ENCODE results near the gene ELMO1.

ELMO1 gene

DNA sequence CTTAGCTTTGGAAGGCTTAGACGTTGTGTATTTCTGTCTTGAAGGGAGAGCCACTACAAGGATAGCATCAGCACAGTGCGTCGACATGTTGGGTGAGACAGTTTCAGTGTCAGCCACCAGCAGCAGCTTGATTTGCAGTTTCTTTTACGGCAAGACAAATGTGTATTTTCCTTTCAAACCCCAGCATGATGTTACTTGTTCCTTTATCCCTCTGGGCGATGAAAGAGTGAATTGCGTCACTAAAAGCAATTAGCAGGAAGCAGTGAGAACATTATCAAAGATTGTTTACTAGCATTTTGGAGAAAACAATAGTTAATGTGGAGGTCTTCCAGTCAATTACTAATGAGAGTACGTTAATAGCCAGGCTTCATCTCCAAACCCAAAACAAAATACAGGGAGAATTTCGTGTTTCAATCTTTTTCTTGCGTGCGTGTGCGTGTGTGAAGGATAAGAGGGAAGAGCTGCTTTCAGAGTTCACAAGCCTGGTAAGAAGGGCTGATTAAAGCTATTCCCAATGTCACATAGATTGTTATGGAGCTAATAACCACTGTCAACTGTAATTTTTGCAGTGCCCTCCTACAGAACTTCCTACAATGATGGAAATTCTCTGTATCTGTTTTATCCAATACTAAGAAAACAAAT is 567.3 kb downstream of the ELMO1 start:
- no peak for DNase-seq (ENCODE audit: low read depth in 3 of 3)

DNA sequence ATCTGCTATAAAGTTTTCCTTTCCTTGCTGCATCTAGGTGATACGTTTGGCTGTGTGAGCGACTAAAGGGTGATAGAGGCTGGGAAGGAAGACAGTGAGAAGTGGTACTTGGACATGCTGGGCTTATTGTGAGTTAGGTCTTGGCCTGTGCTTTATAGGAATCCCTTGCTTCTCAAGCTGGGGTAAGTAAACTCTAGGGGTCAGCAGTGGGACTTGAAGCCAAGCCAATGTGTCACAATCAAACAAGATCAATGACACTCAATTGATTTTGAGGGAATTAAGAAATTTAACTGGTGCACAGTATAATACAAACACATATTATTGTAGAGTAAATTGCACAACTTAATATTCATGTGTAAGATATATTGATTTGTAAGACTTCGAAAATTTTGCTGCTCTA is 568.6 kb downstream of the ELMO1 start:
- DNase-seq (ENCODE audit: low read depth in 3 of 3) = no peak

- DNase-seq (ENCODE audit: low read depth in 3 of 3) = no peak
These were observed 569.6 kb downstream of the ELMO1 start for GRCh38 chr7:36879021-36879420.

GRCh38 chr7:36878288-36878687 is 570.4 kb downstream of the ELMO1 start:
- no peak for DNase-seq (ENCODE audit: low read depth in 3 of 3)

DNA sequence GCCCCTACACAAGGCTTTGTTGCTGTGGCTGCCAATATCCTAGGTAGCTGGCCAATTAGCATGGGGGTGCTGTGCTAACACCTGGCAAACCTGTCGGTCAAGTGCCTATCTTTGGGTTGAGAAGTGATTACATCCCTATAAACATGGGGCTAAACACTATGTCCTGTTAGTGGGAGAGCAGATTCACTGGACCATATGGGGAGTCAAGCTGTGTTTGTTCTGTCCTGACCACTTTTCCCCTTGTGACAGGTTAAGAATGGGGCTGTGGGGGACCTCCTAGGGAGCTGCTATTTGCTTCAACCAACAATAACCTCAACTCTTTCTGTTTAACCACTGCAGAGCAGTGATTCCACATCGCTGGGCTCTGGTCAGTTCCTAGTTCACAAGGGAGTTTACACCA is 572.9 kb downstream of the ELMO1 start:
- DNase-seq (ENCODE audit: low read depth in 3 of 3) = no peak

- DNase-seq (ENCODE audit: low read depth in 3 of 3) = no peak
These were observed 574.6 kb downstream of the ELMO1 start for GRCh38 chr7:36874041-36874440.

DNA sequence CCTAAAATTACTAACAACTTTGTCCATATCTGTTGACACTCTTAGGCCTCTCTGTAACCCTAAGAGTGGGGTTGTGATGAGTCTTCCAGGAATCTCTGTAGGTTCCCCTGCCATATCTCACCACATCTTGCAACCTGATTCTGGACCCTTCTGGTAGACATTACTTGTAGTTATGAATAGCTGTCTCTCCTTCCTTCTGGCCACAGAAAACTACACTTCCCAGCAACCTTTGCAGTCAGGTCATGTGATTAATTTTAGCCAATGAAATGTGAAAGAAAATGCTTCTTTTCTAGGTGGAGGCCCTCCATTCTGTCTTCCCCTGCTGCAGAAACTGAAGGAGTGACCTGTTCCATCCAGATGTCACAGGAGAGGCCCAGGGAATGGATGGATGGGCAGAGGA is 576.8 kb downstream of the ELMO1 start:
- DNase-seq (ENCODE audit: low read depth in 3 of 3) = no peak

- no peak for DNase-seq (ENCODE audit: low read depth in 3 of 3)
These were observed 577.3 kb downstream of the ELMO1 start for GRCh38 chr7:36871355-36871738.

DNA sequence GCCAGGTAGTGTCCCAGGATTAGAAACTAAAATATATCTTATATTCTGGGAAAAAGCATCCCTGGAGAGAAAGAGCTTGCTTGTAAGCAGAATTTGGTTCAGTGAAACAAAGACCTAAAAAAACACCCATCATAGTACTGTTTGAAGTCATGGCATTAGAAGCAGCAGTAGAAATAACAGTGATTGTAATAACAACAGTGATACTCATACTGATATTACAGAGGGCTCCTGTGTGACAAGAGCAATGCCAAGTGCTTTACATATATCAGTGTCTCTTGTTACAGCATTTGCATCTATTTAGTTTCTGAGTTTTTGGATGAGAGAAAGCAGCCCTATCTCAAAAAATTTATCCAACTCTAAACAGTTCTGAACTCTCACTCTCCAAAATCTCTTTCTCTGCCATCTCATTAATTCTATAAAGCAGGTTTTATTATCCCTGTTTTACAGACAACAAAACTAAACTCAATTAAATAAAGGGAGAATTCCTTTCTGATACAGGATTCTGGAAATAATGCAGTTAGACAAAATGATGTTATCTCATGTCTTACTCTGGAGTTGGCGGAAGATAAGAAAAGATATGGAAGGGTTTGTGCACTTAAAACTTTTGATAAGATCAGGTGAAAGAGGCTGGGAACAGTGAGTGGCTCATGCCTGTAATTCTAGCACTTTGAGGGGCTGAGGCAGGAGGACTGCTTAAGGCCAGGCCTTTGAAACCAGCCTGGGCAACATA is 577.9 kb downstream of the ELMO1 start:
- no peak for DNase-seq (ENCODE audit: low read depth in 3 of 3)

GRCh38 chr7:36868727-36869411 is 579.8 kb downstream of the ELMO1 start:
- no peak for DNase-seq (ENCODE audit: low read depth in 3 of 3)

DNA sequence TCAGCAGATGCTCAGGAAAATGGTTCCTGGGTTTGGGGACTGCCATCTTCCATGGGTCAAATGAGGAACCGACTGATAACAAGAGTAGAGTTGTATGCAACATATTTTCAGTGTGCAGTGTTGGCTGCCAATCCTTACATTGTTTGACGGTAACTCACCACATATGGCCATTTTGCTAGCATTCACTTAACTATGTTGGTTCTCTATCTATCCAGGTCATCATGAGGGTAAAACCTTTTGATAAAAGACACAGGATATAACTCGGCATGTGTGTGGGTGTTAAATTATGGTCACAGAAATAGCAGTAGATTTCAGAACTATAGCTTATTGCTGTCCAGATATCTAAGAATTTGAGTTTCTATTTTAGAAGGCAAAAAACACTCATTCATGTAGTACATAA is 583.6 kb downstream of the ELMO1 start:
- no peak for DNase-seq (ENCODE audit: low read depth in 3 of 3)

DNA sequence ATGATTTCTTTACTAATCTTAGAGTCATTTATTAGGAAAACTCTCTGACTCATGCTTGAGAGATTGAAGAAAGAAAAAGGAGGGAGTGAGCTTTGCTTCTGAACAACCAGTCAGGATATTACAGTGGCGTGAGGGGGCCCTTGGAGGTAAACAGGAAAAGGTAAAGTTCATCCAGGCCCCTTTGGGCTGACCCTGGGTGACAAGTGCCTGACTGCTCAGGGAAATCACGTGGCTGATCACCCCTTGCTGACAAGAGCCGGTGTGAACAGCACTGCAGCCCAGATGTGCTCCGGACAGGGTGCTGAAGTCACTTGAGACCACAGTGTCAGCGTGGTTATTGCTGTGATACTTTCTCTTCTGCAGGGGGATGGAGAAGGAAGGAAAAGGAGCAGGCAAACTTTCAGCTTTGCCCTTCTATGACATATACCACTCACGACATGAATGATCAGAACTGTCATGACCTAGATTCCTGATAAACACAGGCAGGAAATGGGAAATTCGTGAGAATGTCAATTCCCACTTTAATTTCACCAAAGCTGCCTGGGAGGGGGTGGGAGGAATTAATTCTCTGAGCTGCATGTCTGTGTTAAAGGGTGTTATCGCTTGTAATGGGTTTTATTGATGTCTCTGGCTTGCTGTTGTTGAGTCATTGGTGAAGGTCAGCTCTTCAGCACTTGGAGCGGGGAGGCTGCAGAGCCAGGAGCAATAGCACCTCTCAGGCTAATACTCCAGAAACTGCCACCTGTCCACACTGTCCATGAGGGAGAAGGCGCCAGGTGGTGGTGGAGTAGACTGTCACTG is 584.6 kb downstream of the ELMO1 start:
- no peak for DNase-seq (ENCODE audit: low read depth in 3 of 3)

DNA sequence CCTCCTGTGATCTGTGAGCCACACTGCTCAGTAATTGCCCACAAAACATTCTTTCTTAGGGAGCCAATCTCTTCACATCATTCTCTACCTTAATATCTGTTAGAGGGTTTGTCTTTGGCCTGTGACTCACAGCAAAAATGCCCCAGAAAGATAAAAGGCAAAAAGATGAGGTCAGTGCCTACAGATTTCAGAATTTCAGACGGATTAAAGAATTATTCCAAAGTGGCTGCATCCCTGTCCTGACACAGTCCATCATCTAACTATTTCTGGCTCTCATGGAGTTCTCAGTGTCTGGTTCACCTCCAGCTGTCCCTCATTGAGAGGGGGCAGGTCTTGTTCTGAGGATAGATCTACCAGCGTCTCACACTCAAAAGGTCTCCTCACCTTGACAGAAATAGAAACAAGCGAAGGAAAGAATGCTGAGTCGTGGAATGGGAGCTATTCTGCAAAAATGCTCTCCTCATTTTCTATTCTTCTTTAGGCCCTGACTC is 585.8 kb downstream of the ELMO1 start:
- no peak for DNase-seq (ENCODE audit: low read depth in 3 of 3)

DNA sequence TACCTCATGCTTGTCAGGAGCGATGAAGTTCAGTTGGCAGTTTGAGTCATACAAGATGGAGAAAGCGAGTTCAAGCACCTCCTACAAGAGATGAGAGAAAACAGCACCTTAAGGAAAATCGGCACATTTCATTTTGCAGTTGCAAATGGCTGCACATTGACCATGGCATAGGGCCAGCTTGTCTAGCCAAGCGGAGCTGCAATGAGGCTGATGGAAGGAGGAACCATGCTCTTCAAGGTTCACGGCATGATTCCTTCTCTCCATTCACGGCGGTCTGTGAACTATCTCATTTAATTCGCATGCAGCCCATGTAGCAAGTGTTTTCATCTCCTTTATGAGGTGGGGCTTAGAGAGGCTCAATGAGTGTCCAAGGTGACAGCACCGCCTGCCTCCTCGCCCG is 587.0 kb downstream of the ELMO1 start:
- no peak for DNase-seq (ENCODE audit: low read depth in 3 of 3)

DNA sequence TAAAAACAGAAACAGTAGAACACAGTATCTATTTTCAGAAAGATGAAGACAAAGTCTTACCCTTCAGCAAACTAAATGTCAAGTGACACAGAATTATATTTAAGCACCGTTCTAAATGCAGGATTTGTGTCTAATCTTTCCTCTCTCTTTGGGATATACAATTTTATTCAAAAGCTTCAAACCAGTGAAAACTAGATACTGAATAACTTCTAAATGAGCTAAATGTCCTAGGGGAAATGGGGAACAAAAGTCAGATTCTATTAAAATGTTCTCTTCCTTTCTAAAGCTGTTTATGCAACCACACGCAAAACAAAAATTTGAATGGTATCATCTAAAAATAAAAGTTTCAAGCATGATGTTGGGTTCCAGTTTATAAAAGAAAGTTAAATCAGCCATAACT is 588.0 kb downstream of the ELMO1 start:
- DNase-seq (ENCODE audit: low read depth in 3 of 3) = no peak

DNA sequence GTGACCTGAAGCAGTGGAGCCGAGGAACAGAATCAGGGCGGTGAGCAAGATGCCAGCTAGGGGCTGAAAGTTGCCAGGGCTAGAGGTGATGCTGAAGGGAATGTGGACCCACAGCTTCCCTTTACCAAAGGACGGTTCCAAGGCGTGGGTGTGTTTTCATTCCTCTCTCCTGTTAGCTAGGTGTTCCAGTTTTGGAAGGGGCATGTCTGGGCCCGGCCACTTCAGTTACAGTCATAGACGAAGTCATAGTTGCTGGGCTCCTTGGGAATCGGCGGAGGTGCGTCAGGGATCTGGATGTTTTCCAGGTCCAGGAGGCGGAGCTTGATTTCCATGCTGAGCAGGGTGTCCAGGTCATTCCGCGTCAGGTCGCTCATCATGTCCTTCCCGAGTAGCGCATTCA is 593.3 kb downstream of the ELMO1 start:
- no peak for DNase-seq (ENCODE audit: low read depth in 3 of 3)

- DNase-seq (ENCODE audit: low read depth in 3 of 3) = no peak
These were observed 594.0 kb downstream of the ELMO1 start for GRCh38 chr7:36854652-36855051.

DNA sequence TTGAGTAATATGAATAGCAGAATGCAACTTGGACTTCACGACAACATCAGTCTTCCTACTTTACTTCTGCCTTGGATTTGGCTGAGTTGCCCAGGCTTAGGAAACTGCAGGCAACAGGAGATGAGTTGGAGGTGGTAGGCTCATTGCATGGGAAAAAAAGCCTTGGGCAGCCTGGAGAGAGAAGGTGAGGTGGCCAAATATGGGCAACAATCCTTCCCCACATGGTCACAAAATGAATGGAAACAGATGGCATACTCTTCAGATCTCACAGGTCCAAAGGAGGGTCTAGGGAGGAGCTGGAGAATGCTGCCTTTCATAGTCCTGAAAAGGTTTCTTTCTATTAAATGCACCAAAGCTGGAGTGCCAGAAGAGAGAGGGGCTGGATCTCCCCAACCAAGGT is 595.7 kb downstream of the ELMO1 start:
- DNase-seq (ENCODE audit: low read depth in 3 of 3) = no peak

DNA sequence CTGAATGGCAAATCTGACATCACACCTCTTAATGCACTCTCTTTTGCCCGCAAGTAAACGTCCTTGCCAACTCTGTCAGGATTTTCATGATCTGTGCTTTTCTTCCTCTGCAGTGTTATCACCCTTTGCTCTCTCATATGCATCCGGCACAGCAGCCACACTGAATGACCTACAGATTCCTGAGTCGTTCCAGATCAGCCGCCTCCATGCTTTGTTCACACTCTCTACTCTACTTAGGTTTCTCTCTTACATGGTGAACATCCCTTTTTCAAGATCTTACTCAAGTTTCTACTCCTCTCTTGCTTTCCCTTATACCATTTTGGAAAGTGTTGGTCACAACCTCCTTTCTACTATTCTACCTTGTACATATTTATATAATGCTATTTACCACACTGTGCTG is 596.6 kb downstream of the ELMO1 start:
- no peak for DNase-seq (ENCODE audit: low read depth in 3 of 3)

GRCh38 chr7:36851382-36851781 is 597.3 kb downstream of the ELMO1 start:
- no peak for DNase-seq (ENCODE audit: low read depth in 3 of 3)

GRCh38 chr7:36847946-36848345 is 600.7 kb downstream of the ELMO1 start:
- DNase-seq (ENCODE audit: low read depth in 3 of 3) = no peak

GRCh38 chr7:36844374-36844773 is 604.3 kb downstream of the ELMO1 start:
- DNase-seq (ENCODE audit: low read depth in 3 of 3) = no peak
